K562 (cell line): ENCODE data around the gene PHYHD1. TPM values are rescaled to one million over a fixed set of nuclear protein-coding genes. Genes with fewer than 3 reads are reported as not detected.

Source experiments
- ATAC-seq: fragments of 200-7000 bp; cut with Tn5 transposase; 3 replicates; pipeline ENCODE4 v1.9.1; 2020; ENCODE audit warnings: moderate library complexity
- BruUV-seq: library from RNA; stranded (reverse); fragments of 400-500 nt; replicated peaks from 2 replicates; lab custom pipeline; 2021; lab: Mats Ljungman, UMichigan
- CTCF ChIA-PET: fragments of 300-600 bp; formaldehyde crosslinking; extraction: SDS; loops from one replicate; lab custom pipeline; 2021; ENCODE audit warnings: low intra/inter-chr PET ratio; lab: Yijun Ruan, JAX
- POLR2A ChIA-PET: fragments of 300-600, 350-650 bp; sonication (Branson Sonifier 250); formaldehyde crosslinking; extraction: SDS; loops from one replicate; lab custom pipeline; 2021; ENCODE audit warnings: antibody characterized with exemption, inconsistent platforms; lab: Yijun Ruan, JAX
- DNase-seq, 4 experiments: peaks; one replicate each; pipeline versions ENCODE4 v3.0.0 to v3.0.0-alpha.2; 2011 to 2018; ENCODE audit warnings: low spot score in 3 of 4, mixed read lengths in 3 of 4; ENCODE audit errors: extremely low read depth in 1 of 4
- FAIRE-seq: peaks from 2 replicates; lab custom pipeline; 2011; peaks lifted over from hg19 to GRCh38; lab: Jason Lieb, UNC
- H2AFZ ChIP-seq: 2 replicates; pipeline ENCODE4 v1.6.0; 2011; ENCODE audit warnings: low read depth, low read length, control low read depth, inconsistent platforms
- H3K27ac ChIP-seq: fragments of 200-600 bp; 3 replicates; pipeline ENCODE4 v1.8.0; 2011; ENCODE audit warnings: low read depth, mild to moderate bottlenecking, control low read depth, inconsistent platforms, low read length, moderate library complexity, mixed read lengths; ENCODE audit errors: extremely low read depth
- H3K27me3 ChIP-seq, 2 experiments: fragments of 300-600 bp in 1 of 2; 2 replicates in 1 of 2; 3 replicates in 1 of 2; pipeline versions ENCODE4 v1.6.0 to v1.8.0; 2011; ENCODE audit warnings: inconsistent platforms in 2 of 2, low read length in 2 of 2, mild to moderate bottlenecking in 1 of 2, mixed read lengths in 1 of 2, moderate library complexity in 1 of 2; ENCODE audit not compliant: control insufficient read depth in 2 of 2, insufficient read depth in 2 of 2
- H3K36me3 ChIP-seq: fragments of 300-600 bp; 3 replicates; pipeline ENCODE4 v1.8.0; 2011; ENCODE audit warnings: mild to moderate bottlenecking, low read length, inconsistent platforms; ENCODE audit not compliant: control insufficient read depth, insufficient read depth
- H3K4me1 ChIP-seq, 2 experiments: fragments of 200-600 bp in 1 of 2; replicated peaks in 1 of 2; 2 replicates in 1 of 2; 3 replicates in 1 of 2; pipeline versions ENCODE4 v1.5.1 to v1.8.0; 2011; ENCODE audit warnings: inconsistent platforms in 2 of 2, low read length in 2 of 2, mild to moderate bottlenecking in 1 of 2, mixed read lengths in 1 of 2, moderate library complexity in 1 of 2; ENCODE audit not compliant: control insufficient read depth in 2 of 2, insufficient read depth in 2 of 2
- H3K4me2 ChIP-seq: 2 replicates; pipeline ENCODE4 v1.6.1; 2011; ENCODE audit warnings: low read length, control low read depth, inconsistent platforms, mixed read lengths; ENCODE audit not compliant: insufficient read depth
- H3K4me3 ChIP-seq: fragments of 200-600 bp; sonication (generic), shearing (Covaris generic); 2 replicates; pipeline ENCODE4 v1.5.1; 2016; ENCODE audit warnings: control low read depth, inconsistent platforms
- H3K79me2 ChIP-seq: fragments of 200-600 bp; 3 replicates; pipeline ENCODE4 v1.8.0; 2011; ENCODE audit warnings: low read length, inconsistent platforms; ENCODE audit not compliant: control insufficient read depth, insufficient read depth
- H3K9ac ChIP-seq, 2 experiments: 2 replicates each; pipeline versions ENCODE4 v1.6.0 to v1.6.1; 2011; ENCODE audit warnings: low read depth in 2 of 2, low read length in 2 of 2, control low read depth in 1 of 2, inconsistent platforms in 1 of 2, mild to moderate bottlenecking in 1 of 2, mixed read lengths in 1 of 2; ENCODE audit not compliant: insufficient read depth in 1 of 2
- H3K9me1 ChIP-seq: one replicate; pipeline ENCODE4 v1.6.0; 2011; ENCODE audit warnings: inconsistent platforms, mild to moderate bottlenecking, low read length, moderate library complexity; ENCODE audit not compliant: control insufficient read depth, insufficient read depth
- H3K9me3 ChIP-seq: replicated peaks from 2 replicates; pipeline ENCODE4 v1.5.1; 2011; ENCODE audit warnings: low read depth, low read length, inconsistent platforms; ENCODE audit not compliant: control insufficient read depth, insufficient read depth
- H4K20me1 ChIP-seq: replicated peaks from 2 replicates; pipeline ENCODE4 v1.6.1; 2011; ENCODE audit warnings: low read length, inconsistent platforms, mixed read lengths; ENCODE audit not compliant: control insufficient read depth, insufficient read depth
- CTCFL ChIP-seq: IDR thresholded peaks from 2 replicates; pipeline ENCODE4 v1.6.1; 2011; ENCODE audit warnings: borderline replicate concordance, low read depth, mild to moderate bottlenecking, moderate library complexity, low read length; ENCODE audit not compliant: insufficient read depth, poor library complexity, severe bottlenecking
- EP300 ChIP-seq: IDR thresholded peaks from 2 replicates; pipeline ENCODE4 v1.6.1; 2012; ENCODE audit warnings: low read length, improper control_type of control experiment
- FOXJ3 ChIP-seq: sonication (generic); formaldehyde crosslinking; IDR thresholded peaks from 2 replicates; pipeline ENCODE4 v1.4.0; 2020; ENCODE audit warnings: mild to moderate bottlenecking, missing genetic modification reagents
- FOXK1 ChIP-seq: sonication (generic); formaldehyde crosslinking; IDR thresholded peaks from 2 replicates; pipeline ENCODE4 v1.8.0; 2022; ENCODE audit warnings: missing genetic modification reagents, mild to moderate bottlenecking, borderline replicate concordance
- KDM5B ChIP-seq: fragments of 200-600 bp; sonication (generic); IDR thresholded peaks from 2 replicates; pipeline ENCODE4 v1.6.1; 2012; ENCODE audit warnings: low read depth, mild to moderate bottlenecking, moderate library complexity, low read length, control low read depth, inconsistent platforms; ENCODE audit not compliant: insufficient replicate concordance
- MAFG ChIP-seq: fragments of 450-650 bp; conservative IDR thresholded peaks from 2 replicates; pipeline ENCODE4 v1.6.1; 2016; ENCODE audit warnings: missing genetic modification characterization, missing compliant biosample characterization
- MITF ChIP-seq: IDR thresholded peaks from 2 replicates; pipeline ENCODE4 v1.6.1; 2014; ENCODE audit warnings: antibody characterized with exemption
- NR2C1 ChIP-seq, 2 experiments: fragments of 450-650 bp; IDR thresholded peaks; 2 replicates each; pipeline ENCODE4 v1.6.1; 2017; ENCODE audit warnings: mild to moderate bottlenecking in 2 of 2, antibody characterized with exemption in 1 of 2, inconsistent platforms in 1 of 2, missing compliant biosample characterization in 1 of 2, missing genetic modification characterization in 1 of 2
- POLR3G ChIP-seq: IDR thresholded peaks from 2 replicates; pipeline ENCODE4 v1.6.1; 2011; ENCODE audit not compliant: insufficient read length, insufficient replicate concordance; ENCODE audit errors: extremely low read depth
- PRMT5 ChIP-seq: sonication (generic); formaldehyde crosslinking; IDR thresholded peaks from 2 replicates; pipeline ENCODE4 v1.5.0; 2020; ENCODE audit warnings: missing genetic modification reagents
- SLC30A9 ChIP-seq: fragments of 250-450 bp; sonication (Bioruptor Pico); IDR thresholded peaks from 2 replicates; pipeline ENCODE4 v1.8.0; 2022; ENCODE audit warnings: mild to moderate bottlenecking, moderate library complexity
- ZEB2 ChIP-seq: fragments of 450-650 bp; IDR thresholded peaks from 2 replicates; pipeline ENCODE4 v1.6.1; 2016
- ZNF133 ChIP-seq: fragments of 250-450 bp; sonication (Bioruptor Pico); IDR thresholded peaks from 2 replicates; pipeline ENCODE4 v1.4.0; 2020; ENCODE audit warnings: mild to moderate bottlenecking
- ZNF175 ChIP-seq: fragments of 200-800 bp; sonication (Bioruptor generic); IDR thresholded peaks from 2 replicates; pipeline ENCODE4 v1.6.1; 2016; ENCODE audit warnings: low read depth, mild to moderate bottlenecking, missing genetic modification characterization, missing compliant biosample characterization
- ZNF274 ChIP-seq: IDR thresholded peaks from 2 replicates; pipeline ENCODE4 v1.6.1; 2011; ENCODE audit warnings: low read depth, mild to moderate bottlenecking, low read length, moderate library complexity, borderline replicate concordance
- WGBS: fragments of 100-300 bp; shearing (Covaris generic); methylation state at CpG from one replicate; pipeline ENCODE4 v1.1.6; 2016; ENCODE audit warnings: low coverage, mixed read lengths; ENCODE audit not compliant: insufficient coverage; ENCODE audit errors: missing lambda C conversion rate; 5-methylcytosine and 5-hydroxymethylcytosine counted together
- in situ Hi-C: fragments of 300-500 bp; cut with MboI; formaldehyde crosslinking; loops from 4 replicates; pipeline ENCODE4 v1.15.0; 2018; ENCODE audit warnings: inconsistent platforms, mixed read lengths
- intact Hi-C: fragments of 100-400 bp; cut with micrococcal nuclease; formaldehyde crosslinking; loops from 2 replicates; pipeline ENCODE4 v1.14.2; 2022
- polyA plus RNA-seq, 8 experiments: library from polyadenylated mRNA; depleted of rRNA in 4 of 8; stranded (reverse) in 5 of 8; unstranded in 3 of 8; fragments of >200 nt; fragmentation: Nextera tagmentation in 2 of 8; fragmentation: Illumina TruSeq in 1 of 8; extraction: Ambion mirVana in 2 of 8; extraction: Trizol in 1 of 8; gene quantifications; 2 replicates each; pipeline versions ENCODE4 v1.2.1 to v1.2.3, GENCODE V29; 2011 to 2014; ENCODE audit warnings: inconsistent platforms in 1 of 8, missing spikeins in 1 of 8
- total RNA-seq, 7 experiments: library from RNA; depleted of rRNA in 6 of 7; stranded (reverse); fragments of >200 nt in 6 of 7; fragmentation: Illumina TruSeq in 2 of 7; extraction: Trizol in 2 of 7; gene quantifications; 2 replicates each; pipeline versions ENCODE4 v1.2.1 to v1.2.3, GENCODE V29; 2011 to 2021; ENCODE audit warnings: low replicate concordance in 1 of 7

PHYHD1 gene
- total and polyA plus RNA-seq, 9 of the 15 experiments (the other 6 are each of a cell fraction or from before 2014, with no cell fraction given) = 0.36 to 1.3 (median 0.80) TPM

GRCh38 chr9:128933731-128934130 is 12.9 kb downstream of the PHYHD1 start:
- no peak overlapping the region for H3K27ac ChIP-seq
- H3K36me3 ChIP-seq = no peaks in the 10 kb centered on the region
- no peaks in the 10 kb centered on the region for H3K79me2 ChIP-seq
- peaks cover 4 to 10% of the 10 kb centered on the region in 2 experiments; a peak in 4 of 5 replicates for H3K4me1 ChIP-seq
- DNase-seq (no peak), FAIRE-seq (no peak), ATAC-seq (no peak)
- H3K27me3 ChIP-seq = no peaks in the 10 kb centered on the region
- TF ChIP-seq CTCFL (no peak), MAFG (tag) (no peak), KDM5B (no peak), FOXK1 (CRISPR knock-in tag) (no peak), PRMT5 (no peak), MITF (no peak), SLC30A9 (CRISPR knock-in tag) (no peak), POLR3G (no peak), ZNF274 (no peak), FOXJ3 (CRISPR knock-in tag) (no peak), ZNF175 (CRISPR knock-in tag) (no peak), EP300 (no peak), NR2C1 (IDR thresholded peaks at IDR 0.05) (no peak), NR2C1 (tag; IDR thresholded peaks at IDR 0.05) (no peak), ZNF133 (CRISPR knock-in tag) (no peak), ZEB2 (no peak)
- no peaks in the 10 kb centered on the region for H4K20me1 ChIP-seq
- no peaks in the 10 kb centered on the region for H3K9me3 ChIP-seq
- 48% methylated on average over 5 of the region's 5 CpGs for WGBS
- H3K9me1 ChIP-seq = peaks cover 2% of the 10 kb centered on the region
- BruUV-seq = no TSS peak
- H3K9ac ChIP-seq = peak overlapping the region in 1 of 2 experiments; percentile 29; a peak in 1 of 4 replicates
- no peak overlapping the region for H3K4me2 ChIP-seq
- intact Hi-C loops (no loop called here), in situ Hi-C loops (no loop called here)
- H2AFZ ChIP-seq = no peak overlapping the region
- ChIA-PET CTCF (no interaction called here), POLR2A (interaction anchor here (0.6 to 1.2 kb wide), 2 partner anchors 10 to 58 kb away, joined by 3 to 6 read pairs; no protein-coding TSS in a partner anchor)
- H3K4me3 ChIP-seq = no peak overlapping the region
